DND-41 (cell line): ENCODE data around the gene METTL26.

ENCODE experiments used
- ATAC-seq: fragments of 200-7000 bp; cut with Tn5 transposase; 3 replicates; pipeline ENCODE4 v1.9.1; 2021; ENCODE audit warnings: low read depth; ENCODE audit not compliant: insufficient read depth
- DNase-seq: peaks from one replicate; pipeline ENCODE4 v3.0.0-alpha.2; 2020
- H2AFZ ChIP-seq: 2 replicates; pipeline ENCODE4 v1.6.0; 2012; ENCODE audit warnings: low read depth, low read length
- H3K27ac ChIP-seq: 2 replicates; pipeline ENCODE4 v1.5.1; 2012; ENCODE audit warnings: low read length, inconsistent platforms
- H3K27me3 ChIP-seq: fragments of 200-600 bp; sonication (generic); 2 replicates; pipeline ENCODE4 v1.6.0; 2012; ENCODE audit warnings: low read length, mild to moderate bottlenecking, inconsistent platforms; ENCODE audit not compliant: insufficient read depth, poor library complexity
- H3K36me3 ChIP-seq: 2 replicates; pipeline ENCODE4 v1.5.1; 2012; ENCODE audit warnings: low read length, inconsistent platforms; ENCODE audit not compliant: insufficient read depth
- H3K4me1 ChIP-seq: 2 replicates; pipeline ENCODE4 v1.5.1; 2012; ENCODE audit warnings: mild to moderate bottlenecking, low read length; ENCODE audit not compliant: insufficient read depth
- H3K4me2 ChIP-seq: 2 replicates; pipeline ENCODE4 v1.6.0; 2012; ENCODE audit warnings: mild to moderate bottlenecking, moderate library complexity, low read length, inconsistent platforms; ENCODE audit not compliant: insufficient read depth
- H3K4me3 ChIP-seq, 2 experiments: fragments of 200-600 bp in 1 of 2; shearing (Covaris generic) in 1 of 2; 2 replicates each; pipeline ENCODE4 v1.5.1; 2012 to 2016; ENCODE audit warnings: inconsistent platforms in 2 of 2, low read length in 2 of 2, mild to moderate bottlenecking in 2 of 2, low read depth in 1 of 2, moderate library complexity in 1 of 2
- H3K79me2 ChIP-seq: 2 replicates; pipeline ENCODE4 v1.6.0; 2012; ENCODE audit warnings: low read length, inconsistent platforms; ENCODE audit not compliant: insufficient read depth
- H3K9ac ChIP-seq: 2 replicates; pipeline ENCODE4 v1.6.0; 2012; ENCODE audit warnings: low read depth, mild to moderate bottlenecking, inconsistent platforms, low read length, moderate library complexity
- H3K9me3 ChIP-seq: 2 replicates; pipeline ENCODE4 v1.5.1; 2012; ENCODE audit warnings: low read length, moderate library complexity, mild to moderate bottlenecking, inconsistent platforms; ENCODE audit not compliant: insufficient read depth, severe bottlenecking
- H4K20me1 ChIP-seq: 2 replicates; pipeline ENCODE4 v1.6.0; 2012; ENCODE audit warnings: low read length; ENCODE audit not compliant: insufficient read depth
- CTCF ChIP-seq: IDR thresholded peaks from 2 replicates; pipeline ENCODE4 v1.5.1; 2012; ENCODE audit warnings: borderline replicate concordance, low read length, moderate library complexity, mild to moderate bottlenecking; ENCODE audit not compliant: poor library complexity, severe bottlenecking; ENCODE audit errors: extremely low read depth
- EZH2 ChIP-seq: IDR thresholded peaks from 3 replicates; pipeline ENCODE4 v1.6.1; 2012; ENCODE audit warnings: borderline replicate concordance, low read depth, mild to moderate bottlenecking, moderate library complexity, low read length, inconsistent platforms; ENCODE audit not compliant: severe bottlenecking

The METTL26 gene

GRCh38 chr16:636206-637080, at the start of gene METTL26:
Gene METTL26, minus strand, starts transcription at chr16:636305. Its CDS starts 15 bp downstream, at chr16:636290.
- Histone ChIP-seq H3K27me3 (no peaks in the 10 kb centered on the region), H4K20me1 (peaks cover 22% of the 10 kb centered on the region), H3K27ac (peak within 1 kb of the TSS; percentile 91), H3K4me3 (peak within 1 kb of the TSS; percentile 80 to 84), H3K79me2 (peaks cover 23% of the 10 kb centered on the region), H2AFZ (peak within 1 kb of the TSS; percentile 89), H3K4me2 (peak within 1 kb of the TSS; percentile 92), H3K36me3 (peaks cover 17% of the 10 kb centered on the region), H3K9me3 (no peaks in the 10 kb centered on the region), H3K9ac (peak within 1 kb of the TSS; percentile 92), H3K4me1 (peaks cover 31% of the 10 kb centered on the region)
- peak; percentile 29 for TF ChIP-seq CTCF
- no peak for TF ChIP-seq EZH2
- peak; percentile 96 for DNase-seq
- peak; percentile 86 for ATAC-seq

GRCh38 chr16:684961-685696, 49.0 kb upstream of the METTL26 start:
- H2AFZ ChIP-seq = no peak overlapping the region
- H3K4me1 ChIP-seq = peaks cover 76% of the 10 kb centered on the region
- H3K27me3 ChIP-seq = no peaks in the 10 kb centered on the region
- no peak overlapping the region for H3K27ac ChIP-seq
- H3K9me3 ChIP-seq = no peaks in the 10 kb centered on the region
- H3K79me2 ChIP-seq = peaks cover 57% of the 10 kb centered on the region
- TF ChIP-seq CTCF = no peak
- no peak for TF ChIP-seq EZH2
- H3K9ac ChIP-seq = no peak overlapping the region
- ATAC-seq (no peak), DNase-seq (no peak)
- peak overlapping the region in 1 of 2 experiments; percentile 98; a peak in 2 of 4 replicates for H3K4me3 ChIP-seq
- peak overlapping the region; percentile 99 for H3K4me2 ChIP-seq
- H3K36me3 ChIP-seq = peaks cover 69% of the 10 kb centered on the region
- H4K20me1 ChIP-seq = peaks cover 45% of the 10 kb centered on the region

- Histone ChIP-seq H2AFZ (peak within 1 kb of the TSS; percentile 70), H3K4me1 (peaks cover 77% of the 10 kb centered on the region), H3K4me3 (peak within 1 kb of the TSS; percentile 61 to 98; a peak in 3 of 4 replicates), H3K27ac (peak within 1 kb of the TSS; percentile 77), H4K20me1 (peaks cover 47% of the 10 kb centered on the region), H3K79me2 (peaks cover 49% of the 10 kb centered on the region), H3K36me3 (peaks cover 69% of the 10 kb centered on the region), H3K27me3 (no peaks in the 10 kb centered on the region), H3K9ac (peak within 1 kb of the TSS; percentile 85), H3K9me3 (no peaks in the 10 kb centered on the region), H3K4me2 (peak within 1 kb of the TSS; percentile 99)
- DNase-seq (peak; percentile 98), ATAC-seq (peak; percentile 79)
- no peak for TF ChIP-seq EZH2
- no peak for TF ChIP-seq CTCF
Measured at GRCh38 chr16:684071-684794, 48.1 kb upstream of the METTL26 start, which contains the start of gene JMJD8. Gene JMJD8, minus strand, starts transcription at chr16:684334. Its CDS starts 15 bp downstream, at chr16:684319.
